ENCODE results near the gene TEDC2.
"Not testable (repeated sequence)": the region's sequence is repeated elsewhere in the genome, so short reads cannot be mapped to it uniquely, and the experiment has no call there.

The TEDC2 gene

GRCh38 chr16:2476345-2476720 is 16.4 kb downstream of the TEDC2 start:
- no peak for DNase-seq (ENCODE audit: low read depth, low spot score)

DNA sequence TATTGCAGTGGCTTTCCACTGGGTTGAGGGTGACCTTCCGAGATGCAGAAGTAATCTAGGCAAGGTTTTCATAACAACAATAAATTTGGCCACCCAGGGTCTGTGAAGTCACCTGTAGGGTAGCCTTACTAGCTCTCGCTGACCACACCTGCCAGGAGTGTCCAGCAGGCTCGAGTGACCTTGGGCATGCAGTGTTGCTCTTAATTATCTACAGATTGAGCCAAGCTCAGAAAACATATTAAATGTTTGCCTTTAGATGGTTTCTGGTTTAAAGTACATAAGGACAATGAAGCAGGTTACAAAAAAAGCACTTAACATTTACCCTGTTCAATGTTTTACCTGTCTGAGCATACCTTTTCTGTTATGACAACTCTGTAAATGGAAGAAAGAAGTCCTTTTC is 16.8 kb downstream of the TEDC2 start:
- no peak for DNase-seq (ENCODE audit: low read depth, low spot score)

DNA sequence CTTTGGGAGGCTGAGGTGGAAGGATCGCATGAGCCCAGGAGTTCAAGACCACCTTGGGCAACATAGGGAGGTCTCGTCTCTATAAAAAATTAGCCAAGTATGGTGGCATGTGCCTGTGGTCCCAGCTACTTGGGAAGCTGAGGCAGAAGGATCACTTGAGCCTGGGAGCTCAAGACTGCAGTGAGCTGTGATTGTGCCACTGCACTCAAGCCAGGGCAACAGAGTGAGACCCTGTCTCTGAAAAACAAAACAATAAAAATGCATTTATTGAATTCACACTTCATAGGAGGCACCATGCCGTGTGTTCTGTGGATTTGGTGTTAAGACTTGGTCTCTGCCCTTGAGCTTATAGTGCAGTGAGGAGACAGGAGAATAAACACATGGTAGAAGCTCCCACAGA is 17.4 kb downstream of the TEDC2 start:
- DNase-seq (ENCODE audit: low read depth, low spot score), result no peak

DNA sequence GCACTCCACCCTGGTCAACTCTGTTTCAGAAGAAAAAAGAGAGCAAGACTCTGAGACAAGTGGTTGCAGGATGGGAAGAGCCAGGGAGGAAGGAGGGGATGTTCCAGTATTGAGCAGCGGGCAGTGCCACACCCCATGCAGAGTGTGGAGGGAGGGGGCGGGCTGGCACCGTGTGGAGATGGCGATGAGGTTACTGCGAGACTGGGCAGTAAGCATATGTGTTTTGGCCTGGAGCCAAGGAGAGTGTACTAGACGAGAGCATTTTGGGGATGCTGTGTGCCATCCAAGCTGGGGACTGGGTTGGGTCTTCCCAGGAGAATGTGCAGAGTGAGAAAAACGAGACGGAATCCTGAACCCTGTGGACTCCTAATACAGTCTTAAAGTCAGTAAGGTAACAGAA is 18.4 kb downstream of the TEDC2 start:
- DNase-seq (ENCODE audit: low read depth, low spot score), result no peak

DNA sequence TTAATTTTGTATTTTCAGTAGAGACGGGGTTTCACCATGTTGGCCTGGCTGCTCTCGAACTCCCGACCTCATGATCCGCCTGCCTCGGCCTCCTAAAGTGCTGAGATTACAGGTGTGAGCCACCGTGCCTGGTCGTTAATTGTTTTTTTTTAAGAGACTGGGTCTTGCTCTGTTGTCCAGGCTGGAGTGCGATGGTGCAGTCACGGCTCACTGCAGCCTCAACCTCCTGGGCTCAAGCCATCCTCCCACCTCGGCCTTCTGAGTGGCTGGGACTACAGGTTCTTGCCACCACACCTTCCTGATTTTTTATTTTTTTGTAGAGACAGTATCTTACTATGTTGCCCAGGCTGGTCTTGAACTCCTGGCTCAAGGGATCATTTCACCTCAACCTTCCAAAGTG is 20.1 kb downstream of the TEDC2 start:
- not testable (repeated sequence) for DNase-seq (ENCODE audit: low read depth, low spot score)

- DNase-seq (ENCODE audit: low read depth, low spot score), result no peak
These were observed 21.0 kb downstream of the TEDC2 start for GRCh38 chr16:2480948-2481347.

DNA sequence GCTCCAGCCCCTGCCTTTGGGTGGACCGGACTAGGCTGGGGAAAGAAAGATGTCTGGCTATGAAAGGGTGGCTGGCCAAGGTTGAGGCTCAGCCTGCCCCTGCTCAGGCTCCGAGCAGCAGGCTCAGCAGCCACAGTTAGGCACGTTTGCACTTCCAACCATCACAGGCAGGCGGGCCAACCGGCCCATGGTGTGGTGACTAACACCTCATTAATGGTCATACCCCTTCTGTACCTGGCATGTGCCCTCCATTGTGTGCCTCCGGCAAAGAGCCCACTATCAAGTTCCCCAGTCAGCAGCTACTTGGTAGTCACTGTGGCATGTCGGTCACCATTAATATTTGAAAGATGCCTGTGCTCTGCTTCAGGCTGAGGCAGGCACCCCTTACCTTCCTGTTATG is 21.8 kb downstream of the TEDC2 start:
- no peak for DNase-seq (ENCODE audit: low read depth, low spot score)

DNA sequence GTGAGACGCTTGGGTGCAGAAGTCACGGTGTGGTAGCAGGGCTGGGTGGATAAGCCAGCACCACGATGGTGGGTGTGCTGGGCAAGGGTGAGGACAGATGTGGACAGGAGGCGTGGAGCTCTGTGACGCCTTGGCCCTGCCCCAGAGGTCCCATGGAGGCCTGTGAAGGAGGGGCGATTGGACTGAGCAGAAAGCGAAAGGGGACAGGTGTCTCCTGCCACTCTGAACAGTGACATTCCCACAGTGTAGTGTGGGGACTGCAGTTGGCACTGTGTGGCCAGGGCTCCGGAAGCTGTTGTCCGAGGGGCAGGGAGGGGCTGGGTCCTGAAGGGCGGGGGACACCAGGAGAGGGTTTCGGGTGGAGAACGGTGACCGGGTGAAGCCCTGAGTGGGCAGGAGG is 22.3 kb downstream of the TEDC2 start:
- no peak for DNase-seq (ENCODE audit: low read depth, low spot score)

- no peak for DNase-seq (ENCODE audit: low read depth, low spot score)
These were observed 23.0 kb downstream of the TEDC2 start for GRCh38 chr16:2482708-2483534.

DNA sequence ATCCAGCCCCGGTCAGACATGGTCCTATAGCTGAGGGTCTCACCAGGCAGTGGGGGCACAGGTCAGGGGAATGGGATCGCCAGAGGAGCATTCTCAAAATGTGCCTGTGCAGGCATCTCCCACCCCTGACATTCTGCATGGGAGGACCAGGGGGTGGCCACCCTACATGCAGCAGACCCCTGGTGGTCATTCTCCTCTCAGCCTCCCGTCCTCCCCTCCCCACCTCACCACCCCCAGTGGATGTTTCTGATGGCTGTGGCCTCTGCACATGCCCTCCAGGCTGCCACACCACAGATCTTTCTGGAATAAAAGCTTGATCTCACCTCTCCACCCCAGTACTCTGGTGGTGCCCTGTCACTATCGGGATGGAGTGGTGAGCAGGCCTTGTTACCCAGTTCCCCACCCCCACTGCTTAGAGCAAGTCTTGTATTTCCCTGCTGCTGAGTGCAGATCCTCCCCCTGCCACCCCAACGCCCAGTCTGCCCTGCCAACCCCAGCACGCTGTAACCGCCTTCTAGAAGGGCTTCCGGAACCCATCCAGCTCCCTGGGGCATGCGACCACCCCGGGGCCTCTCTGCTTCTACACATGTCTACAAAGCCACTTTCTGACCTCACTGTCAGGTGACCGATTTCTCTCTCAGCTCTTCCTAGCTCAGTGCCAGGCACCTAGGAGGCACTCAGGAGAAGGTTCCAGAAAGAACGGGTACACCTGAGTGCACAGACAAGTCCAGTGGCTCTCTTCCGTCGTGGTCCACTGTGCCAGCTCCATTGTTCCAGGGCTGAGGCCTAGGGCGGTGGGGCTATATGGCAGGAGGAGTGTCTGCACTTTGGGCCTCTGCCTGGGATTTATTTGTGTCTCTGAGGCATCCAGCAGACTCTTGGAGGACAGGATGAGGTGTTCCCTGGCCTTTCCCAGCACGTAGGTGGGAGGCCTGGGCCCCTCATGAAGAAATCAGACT is 24.3 kb downstream of the TEDC2 start:
- DNase-seq (ENCODE audit: low read depth, low spot score), result no peak

- DNase-seq (ENCODE audit: low read depth, low spot score), result no peak
These were observed 25.1 kb downstream of the TEDC2 start for GRCh38 chr16:2484898-2485508.

DNA sequence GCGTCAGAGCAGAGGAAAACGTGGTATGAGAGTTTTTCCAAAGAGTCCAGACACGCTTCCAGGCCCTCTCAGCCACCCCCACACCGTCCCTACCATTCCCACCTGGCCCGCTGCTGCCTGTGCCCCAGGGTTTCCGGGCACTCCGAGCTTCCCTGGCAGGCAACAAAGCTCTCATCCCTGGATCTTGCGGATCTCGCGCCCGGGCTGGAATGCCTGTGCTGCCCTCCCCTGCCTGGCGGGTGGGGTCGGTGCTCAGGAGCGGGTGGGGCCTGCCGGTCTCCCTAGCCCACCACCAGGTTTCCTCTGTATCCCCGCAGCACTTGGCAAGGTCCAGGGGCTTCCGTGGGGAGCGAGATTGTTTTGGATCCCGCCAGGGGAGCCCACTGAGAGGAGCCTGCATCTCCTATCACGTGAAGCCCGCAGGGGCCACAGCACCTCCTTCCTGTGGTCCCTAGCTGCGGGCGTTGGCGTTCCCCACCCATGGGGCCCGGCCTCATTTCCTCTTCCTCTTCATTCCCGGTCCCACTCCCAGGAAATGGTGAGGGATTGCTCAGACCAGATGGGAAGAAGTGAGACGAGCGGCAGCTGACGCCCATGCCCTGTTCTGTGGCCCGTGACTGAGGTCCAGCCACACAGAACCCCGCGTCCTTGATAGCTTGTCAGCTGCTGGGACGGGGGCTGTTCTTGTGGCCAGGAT is 26.1 kb downstream of the TEDC2 start:
- DNase-seq (ENCODE audit: low read depth, low spot score), result no peak

DNA sequence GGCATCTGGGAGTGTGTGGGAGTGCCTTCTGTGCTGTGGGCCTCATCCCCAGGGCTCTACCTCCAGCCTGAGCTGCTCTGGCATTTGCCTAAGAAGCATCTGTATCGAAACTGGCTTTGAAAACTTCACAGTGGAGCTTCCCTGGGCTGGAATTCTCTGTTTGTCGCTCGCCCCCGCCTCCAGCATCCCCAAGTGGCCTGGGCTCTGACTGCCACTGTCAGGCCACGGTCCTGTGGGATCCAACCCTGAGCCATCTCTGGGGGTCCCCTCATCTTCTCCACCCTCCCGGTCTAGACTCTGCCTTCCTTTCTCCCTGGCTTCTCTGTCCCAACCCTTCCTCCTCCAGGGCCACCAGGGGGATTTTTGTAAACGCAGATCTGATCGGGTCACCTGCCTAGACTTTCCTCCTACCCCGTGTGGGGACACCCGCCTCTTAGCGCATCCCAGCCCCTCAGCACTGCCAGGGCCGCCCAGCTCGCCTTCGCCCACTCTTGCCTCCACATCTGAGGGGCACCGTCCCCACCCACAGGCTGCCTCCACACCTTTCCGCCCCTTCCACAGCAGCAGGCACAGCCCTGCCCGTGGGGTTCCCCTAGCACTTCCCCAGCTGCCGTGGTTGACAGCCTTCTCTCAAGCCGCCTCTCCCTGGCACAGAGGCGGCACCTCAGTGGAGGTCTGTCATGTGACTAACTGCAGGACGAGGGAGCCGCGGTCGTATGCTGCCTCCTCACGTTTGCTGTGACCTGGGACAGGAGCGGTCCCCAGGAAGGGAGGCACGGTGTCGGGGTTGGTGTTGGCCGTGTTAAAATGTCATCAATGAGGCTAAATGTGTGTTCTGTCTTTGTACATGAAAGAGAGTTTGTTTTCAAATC is 27.0 kb downstream of the TEDC2 start:
- DNase-seq (ENCODE audit: low read depth, low spot score), result no peak

DNA sequence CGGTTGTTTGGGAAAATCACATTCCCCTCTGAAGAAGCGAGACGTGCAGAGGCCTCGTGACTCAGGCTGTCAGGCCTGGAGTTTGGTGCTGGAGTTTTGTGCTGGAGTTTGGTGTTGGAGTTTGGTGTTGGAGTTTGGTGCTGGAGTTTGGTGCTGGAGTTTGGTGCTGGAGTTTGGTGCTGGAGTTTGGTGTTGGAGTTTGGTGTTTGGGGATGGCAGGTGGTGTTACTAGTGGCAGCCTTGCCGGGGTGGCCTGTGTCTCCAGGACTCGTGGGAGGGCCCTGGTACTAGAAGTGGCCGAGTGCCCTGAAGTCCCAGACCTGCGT is 27.6 kb downstream of the TEDC2 start:
- no peak for DNase-seq (ENCODE audit: low read depth, low spot score)

DNA sequence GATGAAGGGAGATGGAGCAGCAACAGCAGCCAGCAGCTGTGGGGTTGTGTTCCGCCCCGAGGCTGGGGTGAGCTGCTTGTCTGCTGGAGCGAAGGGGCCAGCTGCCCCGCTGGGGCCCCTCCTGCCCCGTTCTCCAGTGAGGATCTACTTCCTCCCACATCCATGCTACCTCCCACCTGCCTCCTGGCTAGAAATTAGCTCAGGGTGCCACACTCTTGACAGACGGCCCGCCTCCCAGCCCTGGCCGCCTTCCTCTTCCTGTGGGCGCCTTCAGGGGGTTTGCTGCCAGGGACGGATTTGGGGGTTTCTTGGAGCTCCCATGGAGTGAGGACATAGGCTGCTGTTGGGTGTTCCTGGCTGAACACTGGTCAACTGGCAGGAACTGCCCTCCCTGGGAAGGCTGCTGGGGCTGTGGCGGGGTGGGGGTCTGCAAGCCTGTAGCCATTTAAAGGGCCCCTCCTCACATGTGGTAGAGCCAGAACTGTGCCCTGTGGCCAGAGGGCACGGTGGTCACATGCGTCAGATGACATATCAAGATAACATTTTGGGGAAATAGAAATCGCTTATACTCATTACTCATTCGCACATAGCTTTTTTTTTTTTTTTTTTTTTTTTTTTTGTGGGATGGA is 28.1 kb downstream of the TEDC2 start:
- DNase-seq (ENCODE audit: low read depth, low spot score), result no peak

DNA sequence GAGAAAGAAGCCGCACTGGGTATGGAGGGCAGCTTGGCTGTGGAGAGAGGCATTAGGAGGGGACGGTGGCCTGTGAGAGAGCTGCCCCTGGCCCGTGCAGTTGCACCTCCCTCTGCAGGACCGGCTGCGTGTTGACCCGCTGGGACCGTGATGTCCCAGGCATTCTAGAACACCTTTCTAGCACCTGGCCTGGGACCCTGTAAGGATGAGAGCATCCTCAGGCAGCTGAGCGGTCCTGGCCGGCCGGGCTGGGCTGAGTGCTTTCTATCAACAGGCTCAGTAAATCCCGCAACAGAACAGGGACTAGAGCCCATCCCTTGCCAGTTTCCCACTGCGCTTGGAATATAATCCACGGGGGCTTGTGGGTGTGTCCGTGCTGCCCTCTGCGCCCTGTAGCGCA is 29.7 kb downstream of the TEDC2 start:
- DNase-seq (ENCODE audit: low read depth, low spot score), result no peak

- DNase-seq (ENCODE audit: low read depth, low spot score), result no peak
These were observed 30.5 kb downstream of the TEDC2 start for GRCh38 chr16:2490190-2491105.

DNA sequence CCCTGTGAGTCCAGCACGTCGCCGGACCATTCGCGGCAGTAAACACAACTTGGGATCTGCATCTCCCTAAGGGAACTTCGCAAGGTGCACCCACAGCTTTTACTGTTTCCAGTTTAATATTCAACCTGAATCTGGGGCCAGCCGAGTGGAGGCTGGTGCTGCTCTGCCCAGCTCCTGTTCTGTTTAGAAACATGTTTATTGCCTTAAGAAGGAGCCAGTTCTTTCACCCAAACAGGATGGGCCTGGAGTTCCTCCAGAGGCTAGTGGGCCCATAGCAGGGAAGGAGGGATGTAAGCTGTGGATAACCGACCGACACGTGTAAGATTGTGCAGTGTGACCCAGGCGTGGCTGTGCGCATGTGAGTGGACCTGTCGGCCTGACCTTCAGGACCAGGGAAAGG is 32.4 kb downstream of the TEDC2 start:
- no peak for DNase-seq (ENCODE audit: low read depth, low spot score)

DNA sequence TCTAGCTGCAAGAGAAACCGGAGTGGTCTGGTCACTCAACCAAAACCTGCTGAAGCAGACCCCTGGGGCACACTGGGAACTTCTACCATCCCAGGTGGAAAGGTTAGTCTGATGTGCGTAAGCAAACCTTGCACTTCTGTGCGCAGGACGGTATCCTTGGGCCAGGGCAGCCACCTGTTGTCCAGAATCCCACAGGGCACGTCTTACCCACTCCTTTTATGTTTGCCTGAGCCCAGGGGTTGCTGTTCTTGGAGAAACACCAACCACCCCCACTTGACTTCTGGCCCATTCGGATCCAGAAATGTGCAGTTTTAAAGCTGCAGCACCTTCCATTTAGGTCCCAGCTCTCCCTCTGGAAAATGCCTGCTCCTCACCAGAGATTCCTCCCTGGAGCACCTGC is 33.7 kb downstream of the TEDC2 start:
- no peak for DNase-seq (ENCODE audit: low read depth, low spot score)
